GM18867 (cell line): Measurements from ENCODE around the gene SCAF11.
A peak's percentile ranks its signal among the peaks of the same experiment; 100 is the strongest.

Experiments
- ATAC-seq: cut with Tn5 transposase; IDR thresholded peaks from one replicate; pipeline ENCODE4 v1.9.1; 2021; ENCODE audit warnings: mild to moderate bottlenecking, moderate library complexity; ENCODE audit not compliant: unreplicated experiment

Gene SCAF11

DNA sequence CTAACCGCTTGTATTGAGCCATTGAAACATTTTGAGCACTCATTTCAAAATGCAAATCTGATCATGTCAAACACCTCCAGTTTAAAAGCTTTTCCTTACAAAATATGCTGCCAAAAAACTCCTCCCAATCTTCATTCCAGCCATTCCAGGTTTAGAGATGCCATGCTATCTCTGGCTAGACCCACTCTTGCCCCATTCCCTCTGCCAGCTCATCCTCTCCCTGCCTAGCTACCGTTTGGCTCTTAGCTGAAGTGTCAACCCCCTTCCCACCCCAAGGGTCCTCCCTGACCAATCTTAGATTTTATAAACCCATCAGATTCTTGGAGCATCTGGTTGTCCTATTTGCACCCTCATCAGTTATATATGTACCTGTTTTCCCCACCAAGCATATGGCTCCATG, 75.0 kb downstream of the SCAF11 start:
- no peak for ATAC-seq

DNA sequence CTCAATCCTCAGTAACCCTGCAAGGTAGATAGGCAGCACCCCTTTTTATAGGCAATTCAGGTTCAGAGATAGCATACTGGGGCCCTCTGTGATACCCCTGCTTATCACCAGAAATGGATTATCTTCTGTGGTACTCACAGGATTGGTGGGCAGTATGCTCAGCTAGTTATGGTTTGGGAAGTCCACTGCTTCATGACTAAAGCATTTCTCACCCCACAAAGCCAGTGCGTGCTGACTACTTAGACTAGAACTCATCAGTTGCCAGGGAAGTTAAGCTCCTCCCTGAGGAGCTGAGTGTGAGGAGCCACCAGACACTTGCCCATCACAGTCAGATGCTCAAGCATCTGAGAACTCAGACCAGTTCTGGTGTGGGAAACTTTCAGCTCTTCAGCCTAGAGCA, 76.3 kb downstream of the SCAF11 start:
- ATAC-seq = peak; percentile 45

DNA sequence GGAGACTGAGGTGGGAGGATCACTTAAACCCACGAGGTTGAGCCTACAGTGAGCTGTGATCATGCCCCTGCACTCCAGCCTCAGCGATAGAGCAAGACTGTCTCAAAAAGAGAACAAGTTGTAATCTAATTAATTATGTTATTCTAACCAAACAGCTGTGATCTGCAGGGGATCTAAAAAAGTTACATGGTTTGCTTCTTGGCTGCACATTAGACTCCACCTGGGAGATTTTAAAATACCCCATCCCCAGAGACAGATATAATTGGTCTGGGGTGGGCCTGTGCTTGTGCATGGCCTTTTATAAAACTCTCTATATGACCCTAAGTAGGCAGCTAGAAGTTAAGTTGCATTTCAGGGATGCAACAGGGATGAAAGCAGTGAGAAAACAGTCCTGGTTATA, 76.7 kb downstream of the SCAF11 start:
- no peak for ATAC-seq

DNA sequence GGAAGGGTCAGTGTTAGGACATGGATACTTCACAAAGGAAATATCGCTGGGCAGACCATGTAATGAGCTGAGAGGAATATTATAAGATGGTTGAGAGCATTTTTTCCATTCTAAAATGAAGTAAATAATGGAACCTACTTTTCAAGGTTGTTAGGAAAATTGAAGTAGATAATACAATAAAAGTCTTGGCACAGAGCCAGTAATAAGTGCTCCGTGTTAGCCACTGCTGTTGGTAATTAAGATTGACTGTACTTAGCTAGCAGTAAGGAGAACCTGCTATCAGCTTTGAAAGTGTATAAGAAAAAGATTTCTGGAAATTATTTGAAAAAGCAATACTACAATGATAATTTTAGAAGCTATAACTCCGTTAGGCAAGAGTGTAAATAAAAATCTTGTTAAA, 77.6 kb downstream of the SCAF11 start:
- ATAC-seq = no peak

DNA sequence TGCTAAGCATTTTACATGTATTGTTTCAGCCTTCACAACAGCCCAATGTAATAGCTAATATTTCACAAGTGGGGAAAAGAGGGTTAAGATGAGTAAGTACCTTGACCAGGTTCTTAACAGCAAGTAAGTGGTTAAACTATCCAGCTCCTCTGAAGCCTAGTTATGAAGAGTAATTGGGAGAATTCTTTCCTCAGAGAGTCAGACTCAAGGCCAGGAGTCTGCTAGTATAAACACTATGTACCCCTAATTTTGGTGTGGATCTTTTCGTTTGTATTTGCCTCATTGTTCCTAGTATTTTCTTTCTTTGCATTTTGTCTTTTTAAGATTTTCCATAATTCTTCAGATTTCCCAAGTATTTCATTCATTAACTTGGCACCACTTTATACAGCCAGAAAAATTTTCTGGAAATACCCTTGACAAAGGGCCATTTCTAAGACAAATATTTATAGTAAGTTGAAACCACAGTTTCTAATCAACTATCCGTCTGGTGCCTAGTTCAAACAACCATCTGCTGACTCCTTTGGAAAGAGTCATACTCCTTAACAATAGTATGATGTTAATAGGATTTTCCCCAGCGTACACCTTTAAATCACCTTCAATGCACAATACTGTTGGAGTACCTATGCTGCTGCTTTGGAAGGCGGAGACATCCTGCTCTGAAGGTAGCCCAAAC, 81.2 kb downstream of the SCAF11 start:
- ATAC-seq = no peak

DNA sequence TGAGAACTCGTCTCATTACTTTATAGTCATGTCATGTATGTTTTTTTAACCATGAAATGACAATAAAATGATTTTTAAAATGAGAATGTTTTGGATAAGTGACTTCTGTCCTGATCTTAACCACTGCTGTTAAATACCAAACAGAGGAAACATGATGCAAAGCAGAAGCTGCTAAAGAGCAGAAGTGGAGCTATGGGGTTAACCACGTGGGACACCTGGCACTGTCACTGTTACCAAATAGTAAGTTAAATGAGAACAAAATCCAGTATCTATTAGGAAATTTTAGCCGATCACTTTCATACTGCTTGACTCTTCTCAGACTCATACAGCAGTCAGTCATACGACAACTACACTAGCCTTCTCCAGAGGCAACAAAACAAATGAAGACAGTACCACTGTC, 82.4 kb downstream of the SCAF11 start:
- peak; percentile 90 for ATAC-seq

DNA sequence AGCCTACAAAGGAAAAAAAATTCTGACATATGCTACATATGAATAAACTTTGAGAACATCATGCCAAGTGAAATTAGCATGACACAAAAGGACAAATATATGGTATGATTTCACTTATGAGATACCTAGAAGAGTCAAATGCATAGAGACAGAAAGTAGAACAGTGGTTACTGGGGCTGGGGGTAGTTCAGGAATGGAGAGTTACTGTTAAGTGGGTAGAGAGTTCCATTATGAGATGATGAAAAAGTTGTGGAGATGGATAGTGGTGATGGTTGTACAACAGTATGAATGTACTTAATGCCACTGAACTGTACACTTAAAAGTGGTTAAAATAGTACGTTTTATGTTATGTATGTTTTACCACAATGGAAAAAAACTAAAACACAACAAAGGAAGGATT, 92.3 kb downstream of the SCAF11 start:
- no peak for ATAC-seq

DNA sequence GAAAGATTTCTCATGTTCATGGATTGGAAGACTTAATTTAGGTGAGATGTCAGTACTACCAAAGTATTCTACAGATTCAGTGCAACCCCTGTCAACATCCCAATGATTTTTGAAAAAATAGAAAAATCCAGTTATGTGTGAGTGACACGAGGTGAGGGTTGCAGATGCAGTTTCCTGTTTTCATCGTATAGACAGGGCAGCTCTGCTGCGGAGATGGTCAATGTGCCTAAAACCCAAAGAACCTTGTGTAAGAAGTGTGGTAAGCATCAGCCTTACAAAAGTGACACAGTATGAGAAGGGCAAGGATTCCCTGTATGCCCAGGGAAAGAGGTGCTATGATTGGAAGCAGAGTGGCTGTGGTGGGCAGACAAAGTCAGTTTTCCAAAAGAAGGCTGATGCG, 94.4 kb downstream of the SCAF11 start:
- ATAC-seq = no peak

DNA sequence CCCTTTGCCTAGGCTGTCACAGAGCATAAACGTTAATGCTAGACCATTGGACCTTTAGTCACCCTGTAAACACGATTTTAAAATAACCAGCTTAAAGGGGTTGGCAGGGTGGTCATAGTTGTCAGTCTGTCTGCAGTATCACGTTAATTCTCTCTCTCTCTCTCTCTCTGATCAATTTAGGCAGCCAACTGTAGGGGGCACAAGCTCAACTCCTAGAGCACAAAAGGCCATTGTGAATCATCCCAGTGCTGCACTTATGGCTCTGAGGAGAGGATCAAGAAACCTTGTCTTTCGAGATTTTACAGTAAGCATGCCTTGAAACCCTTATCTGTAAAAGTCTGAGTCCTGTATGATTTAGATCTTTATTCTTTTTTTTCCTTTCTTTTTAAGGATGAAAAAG, 97.1 kb downstream of the SCAF11 start:
- no peak for ATAC-seq

DNA sequence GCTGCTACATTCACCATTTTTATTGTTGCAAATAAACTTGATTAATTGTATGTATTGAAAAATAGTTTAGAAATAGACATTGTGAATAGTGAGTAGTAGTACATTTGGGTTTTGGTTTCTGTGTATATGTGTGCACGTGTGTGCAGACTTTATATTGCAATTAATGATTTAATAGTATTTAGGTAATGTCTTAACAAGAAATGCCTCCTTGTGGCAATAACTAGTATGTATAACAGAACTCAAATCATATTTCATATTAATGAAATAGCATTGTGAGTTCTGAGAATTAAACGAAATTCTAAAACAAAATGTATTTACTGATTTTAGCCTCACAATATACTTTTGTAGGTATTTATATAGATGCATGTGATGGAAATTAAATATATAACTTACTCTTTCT, 100.1 kb downstream of the SCAF11 start:
- ATAC-seq = no peak

DNA sequence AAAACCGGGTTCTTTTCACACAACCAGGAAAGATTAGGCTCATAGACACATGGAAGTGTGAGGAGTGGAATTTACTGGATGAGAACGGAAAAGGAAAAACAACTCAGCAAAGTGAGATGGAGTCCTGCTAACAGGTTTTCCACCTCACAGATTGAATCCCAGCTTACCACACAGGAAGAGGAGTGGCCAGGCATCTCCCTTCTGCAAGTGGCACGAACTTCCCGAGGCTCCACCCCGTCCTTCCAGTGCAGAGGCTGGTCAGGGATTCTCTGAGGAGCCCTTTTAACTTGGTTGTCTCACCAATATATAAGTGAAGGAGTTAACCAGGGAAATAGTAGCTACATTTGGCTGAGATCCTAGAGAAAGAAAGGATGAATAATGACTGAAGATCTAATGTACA, 102.8 kb downstream of the SCAF11 start:
- ATAC-seq = no peak

DNA sequence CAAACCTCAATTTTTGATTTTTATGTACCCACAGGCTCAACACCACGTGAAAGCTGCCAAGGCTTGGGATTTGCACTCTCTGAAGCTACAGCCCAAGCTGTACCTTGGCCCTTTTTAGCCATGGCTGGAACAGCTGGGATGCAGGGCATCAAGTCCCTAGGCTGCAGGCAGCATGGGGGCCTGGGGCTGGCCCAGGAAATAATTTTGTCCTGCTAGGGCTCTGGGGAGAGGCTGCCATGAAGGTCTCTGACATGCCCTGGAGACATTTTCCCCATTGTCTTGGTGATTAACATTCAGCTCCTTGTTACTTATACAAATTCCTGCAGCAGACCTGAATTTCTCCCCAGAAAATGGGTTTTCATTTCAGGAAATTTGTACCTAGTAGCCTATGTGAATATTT, 103.7 kb downstream of the SCAF11 start:
- no peak for ATAC-seq

DNA sequence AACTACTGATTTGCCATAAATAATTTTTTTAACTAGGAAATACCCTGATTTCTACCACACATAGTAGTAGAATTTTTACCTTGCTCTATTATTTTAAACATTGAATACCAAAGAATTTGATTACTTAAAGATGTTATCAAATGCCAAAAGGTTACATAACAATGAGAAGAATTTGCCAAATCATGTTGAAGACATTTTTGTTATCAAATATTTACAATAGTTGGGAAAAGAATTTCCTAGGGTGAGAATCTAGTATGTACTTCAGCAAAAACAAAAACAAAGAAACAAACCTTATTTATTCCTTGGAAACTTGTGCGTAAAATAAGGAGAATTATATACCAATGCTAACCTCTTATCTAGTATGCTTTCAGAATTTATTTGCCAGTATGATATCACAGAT, 107.2 kb downstream of the SCAF11 start:
- ATAC-seq = no peak

DNA sequence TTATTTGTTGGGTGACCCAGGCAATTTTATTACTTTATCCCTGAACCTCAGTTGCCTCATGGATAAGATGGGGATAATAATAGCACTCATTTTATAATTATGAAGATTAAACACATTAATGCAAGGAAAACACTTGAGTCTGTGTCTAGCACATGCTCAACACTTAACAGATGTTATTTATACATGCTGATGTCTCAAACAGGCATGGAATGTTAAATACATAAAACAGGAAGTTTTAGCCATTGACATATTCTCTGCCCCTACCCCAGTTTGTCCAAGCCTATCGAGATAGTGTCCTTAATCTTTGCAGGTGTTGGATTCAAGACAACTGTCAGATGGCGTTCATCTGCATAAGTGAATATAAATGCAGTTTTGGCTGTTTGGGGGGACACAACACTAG, 109.8 kb downstream of the SCAF11 start:
- no peak for ATAC-seq

DNA sequence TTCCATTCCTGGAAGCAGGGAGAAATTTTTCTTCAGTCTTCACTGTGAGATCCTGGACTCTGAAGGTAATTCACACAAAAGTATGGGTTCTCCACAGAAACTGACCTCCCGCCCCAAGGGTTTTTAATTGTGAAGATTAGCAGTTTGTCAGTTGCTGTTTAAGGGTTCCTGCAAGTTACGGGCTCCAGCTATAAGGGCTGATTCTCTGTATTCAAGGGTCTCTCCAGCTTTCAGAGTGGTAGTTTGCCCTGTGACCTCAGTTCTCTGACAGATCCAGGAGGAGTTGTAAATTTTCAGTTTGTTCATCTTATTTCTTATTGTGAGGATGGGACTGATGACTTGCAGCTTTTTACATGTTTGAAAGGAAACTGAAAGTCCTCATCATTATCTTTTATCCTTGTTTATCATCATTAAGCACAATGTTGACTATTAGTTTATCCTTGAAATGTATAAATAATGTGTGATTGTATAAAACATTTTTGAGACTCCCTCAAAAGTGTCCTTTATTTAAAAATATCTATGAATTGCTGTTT, 110.9 kb downstream of the SCAF11 start:
- ATAC-seq = no peak

DNA sequence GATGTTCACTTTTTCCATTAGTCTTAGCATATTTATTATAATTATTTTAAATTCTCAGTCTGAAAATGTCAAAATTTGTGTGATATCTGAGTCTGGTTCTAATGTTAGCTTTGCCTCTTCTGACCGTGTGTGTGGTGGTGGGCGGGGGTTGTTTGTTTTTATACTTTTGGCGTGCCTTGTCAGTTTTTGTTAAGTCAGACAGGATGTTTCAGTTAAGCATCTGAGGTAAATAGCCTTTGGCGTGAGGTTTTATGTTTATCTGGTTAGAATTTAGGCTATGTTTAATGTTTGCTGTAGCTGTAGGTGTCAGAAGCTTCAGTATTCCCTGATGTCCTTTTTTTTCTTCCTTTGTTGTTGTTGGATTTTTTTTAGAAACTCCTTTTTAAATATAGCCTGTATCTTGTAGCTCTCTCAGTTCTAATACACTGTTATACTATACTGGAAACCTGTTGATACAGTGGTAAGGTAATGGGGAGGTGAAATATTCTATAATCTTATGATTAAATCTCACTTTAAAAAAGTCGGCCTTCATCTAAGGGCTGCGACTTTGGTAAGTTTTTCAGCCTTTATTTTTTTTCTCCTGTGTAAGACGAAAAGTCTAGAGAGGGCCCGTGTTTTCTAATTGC, 111.6 kb downstream of the SCAF11 start:
- ATAC-seq = no peak

DNA sequence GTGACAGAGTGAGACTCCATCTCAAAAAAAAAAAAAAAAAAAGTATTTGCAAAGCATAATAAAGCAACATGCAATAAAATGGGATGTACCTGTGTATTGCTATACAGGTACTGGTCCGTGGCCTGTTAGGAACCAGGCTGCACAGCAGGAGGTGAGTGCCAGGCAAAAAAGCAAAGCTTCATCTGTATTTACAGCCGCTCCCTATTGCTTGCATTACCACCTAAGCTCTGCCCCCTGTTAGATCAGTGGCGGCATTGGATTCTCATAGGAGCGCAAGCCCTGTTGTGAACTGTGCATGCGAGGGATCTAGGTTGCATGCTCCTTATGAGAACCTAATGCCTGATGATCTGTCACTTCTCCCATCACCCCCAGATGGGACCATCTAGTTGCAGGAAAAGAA, 113.3 kb downstream of the SCAF11 start:
- no peak for ATAC-seq

DNA sequence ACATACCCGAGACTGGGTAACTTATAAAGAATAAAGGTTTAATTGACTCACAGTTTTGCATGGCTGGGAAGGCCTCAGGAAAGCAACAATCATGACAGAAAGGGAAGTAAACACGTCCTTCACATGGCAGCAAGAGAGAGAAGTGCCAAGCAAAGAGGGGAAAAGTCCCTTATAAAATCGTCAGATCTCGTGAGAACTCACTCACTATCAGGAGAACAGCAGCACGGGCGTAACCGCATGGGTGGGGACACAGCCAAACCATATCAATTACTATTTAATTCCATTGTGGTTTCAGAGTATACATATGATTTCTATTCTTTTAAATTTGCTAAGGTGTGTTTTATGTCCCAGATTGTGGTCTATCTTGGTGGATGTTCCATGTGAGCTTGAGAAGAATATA, 117.9 kb downstream of the SCAF11 start:
- no peak for ATAC-seq
